Endothelial cell of umbilical vein (primary cell): ENCODE measurements around the gene SMIM8. TPM values are rescaled to one million over a fixed set of nuclear protein-coding genes. Genes with fewer than 3 reads are reported as not detected.

Experiments used
- BruUV-seq: library from RNA; stranded (reverse); fragments of 400-500 nt; replicated peaks from 2 replicates; lab custom pipeline; 2021; lab: Mats Ljungman, UMichigan
- CTCF ChIA-PET: fragments of 300-600, 350-600 bp; sonication (Branson Sonifier 250); formaldehyde crosslinking; loops from one replicate; lab custom pipeline; 2021; ENCODE audit warnings: antibody characterized with exemption, inconsistent platforms; lab: Charles Lee
- POLR2A ChIA-PET: fragments of 300-600, 350-600 bp; sonication (Branson Sonifier 250); formaldehyde crosslinking; loops from one replicate; lab custom pipeline; 2021; ENCODE audit warnings: antibody characterized with exemption, inconsistent platforms; lab: Charles Lee
- DNase-seq: peaks from one replicate; pipeline ENCODE4 v3.0.0-alpha.2; 2011; ENCODE audit warnings: low read depth, low spot score
- FAIRE-seq: peaks from 2 replicates; lab custom pipeline; 2011; peaks lifted over from hg19 to GRCh38; lab: Jason Lieb, UNC
- H2AFZ ChIP-seq: 2 replicates; pipeline ENCODE4 v1.6.0; 2012; ENCODE audit warnings: low read depth, low read length, control low read depth, inconsistent platforms
- H3K27ac ChIP-seq: 2 replicates; pipeline ENCODE4 v1.5.1; 2011; ENCODE audit warnings: low read depth, mild to moderate bottlenecking, control low read depth, low read length, moderate library complexity; ENCODE audit not compliant: insufficient read depth
- H3K27me3 ChIP-seq, 2 experiments: 2 replicates each; pipeline versions ENCODE4 v1.6.0 to v1.6.1; 2011; ENCODE audit warnings: low read length in 2 of 2, mixed read lengths in 1 of 2; ENCODE audit not compliant: control insufficient read depth in 2 of 2, insufficient read depth in 2 of 2
- H3K36me3 ChIP-seq, 2 experiments: 2 replicates in 1 of 2; 3 replicates in 1 of 2; pipeline ENCODE4 v1.5.1; 2011; ENCODE audit warnings: low read length in 2 of 2, mild to moderate bottlenecking in 1 of 2, moderate library complexity in 1 of 2; ENCODE audit not compliant: control insufficient read depth in 2 of 2, insufficient read depth in 2 of 2; ENCODE audit errors: extremely low read depth in 1 of 2
- H3K4me1 ChIP-seq: 3 replicates; pipeline ENCODE4 v1.5.1; 2011; ENCODE audit warnings: mild to moderate bottlenecking, low read length; ENCODE audit not compliant: control insufficient read depth, insufficient read depth; ENCODE audit errors: extremely low read depth
- H3K4me2 ChIP-seq: 2 replicates; pipeline ENCODE4 v1.6.1; 2011; ENCODE audit warnings: low read length, control low read depth, mixed read lengths; ENCODE audit not compliant: insufficient read depth
- H3K4me3 ChIP-seq, 3 experiments: fragments of 200-600 bp in 1 of 3; sonication (generic), shearing (Covaris generic) in 1 of 3; replicated peaks in 1 of 3; 2 replicates each; pipeline ENCODE4 v1.5.1; 2011 to 2016; ENCODE audit warnings: control low read depth in 3 of 3, low read length in 3 of 3, mild to moderate bottlenecking in 2 of 3, inconsistent platforms in 1 of 3, low read depth in 1 of 3, moderate library complexity in 1 of 3; ENCODE audit not compliant: insufficient read depth in 1 of 3
- H3K79me2 ChIP-seq: 2 replicates; pipeline ENCODE4 v1.6.0; 2012; ENCODE audit warnings: low read length, inconsistent platforms; ENCODE audit not compliant: control insufficient read depth, insufficient read depth
- H3K9ac ChIP-seq: replicated peaks from 2 replicates; pipeline ENCODE3; 2011; ENCODE audit warnings: low read length, control low read depth; ENCODE audit not compliant: insufficient read depth; ENCODE audit errors: extremely low read depth
- H3K9me1 ChIP-seq: replicated peaks from 3 replicates; pipeline ENCODE4 v1.6.0; 2011; ENCODE audit warnings: mild to moderate bottlenecking, low read length; ENCODE audit not compliant: control insufficient read depth, insufficient read depth; ENCODE audit errors: extremely low read depth
- H3K9me3 ChIP-seq: replicated peaks from 2 replicates; pipeline ENCODE4 v1.5.1; 2012; ENCODE audit warnings: low read length, inconsistent platforms; ENCODE audit not compliant: control insufficient read depth, insufficient read depth
- H4K20me1 ChIP-seq: replicated peaks from 2 replicates; pipeline ENCODE3; 2011; ENCODE audit warnings: mild to moderate bottlenecking, low read length; ENCODE audit not compliant: control insufficient read depth, insufficient read depth; ENCODE audit errors: extremely low read depth
- EZH2 ChIP-seq: IDR thresholded peaks from 2 replicates; pipeline ENCODE4 v1.6.1; 2012; ENCODE audit warnings: borderline replicate concordance, low read depth, mild to moderate bottlenecking, moderate library complexity, low read length, inconsistent platforms; ENCODE audit not compliant: severe bottlenecking
- FOS ChIP-seq: IDR thresholded peaks from 2 replicates; pipeline ENCODE4 v1.6.1; 2011; ENCODE audit warnings: mild to moderate bottlenecking, low read length, moderate library complexity, borderline replicate concordance; ENCODE audit not compliant: insufficient read depth
- GATA2 ChIP-seq: IDR thresholded peaks from 2 replicates; pipeline ENCODE4 v1.7.0; 2011; ENCODE audit warnings: low read depth, mild to moderate bottlenecking, moderate library complexity, mixed read lengths, low read length; ENCODE audit not compliant: insufficient read length, insufficient read depth
- JUN ChIP-seq: IDR thresholded peaks from 2 replicates; pipeline ENCODE4 v1.6.1; 2011; ENCODE audit warnings: borderline replicate concordance, low read depth; ENCODE audit not compliant: insufficient read length, insufficient read depth
- MYC ChIP-seq: IDR thresholded peaks from one replicate; pipeline ENCODE4 v1.6.1; 2011; ENCODE audit warnings: mild to moderate bottlenecking, low read depth, low read length
- POLR2A ChIP-seq: IDR thresholded peaks from 2 replicates; pipeline ENCODE4 v1.6.1; 2012; ENCODE audit warnings: low read depth, mild to moderate bottlenecking, control low read depth, low read length
- POLR2AphosphoS5 ChIP-seq: IDR thresholded peaks from 2 replicates; pipeline ENCODE4 v1.6.1; 2012; ENCODE audit warnings: low read depth, mild to moderate bottlenecking, control low read depth, low read length, moderate library complexity; ENCODE audit not compliant: insufficient read depth
- dilution Hi-C: fragments of 300-500 bp; cut with MboI; formaldehyde crosslinking; loops from one replicate; pipeline ENCODE4 v1.15.0; 2019; ENCODE audit warnings: low sequenced_read_pairs; ENCODE audit not compliant: extremely low pct_ligation_motif_present
- intact Hi-C: fragments of 100-400 bp; cut with micrococcal nuclease; formaldehyde crosslinking; loops from one replicate; pipeline ENCODE4 v1.10.0; 2022
- polyA plus RNA-seq, 4 experiments: library from polyadenylated mRNA; depleted of rRNA in 3 of 4; stranded (reverse) in 3 of 4; unstranded in 1 of 4; fragments of >200 nt; gene quantifications; 2 replicates each; pipeline versions ENCODE4 v1.2.1 to v1.2.3, GENCODE V29; 2011 to 2012; ENCODE audit warnings: missing spikeins in 1 of 4
- total RNA-seq: library from RNA; stranded (reverse); gene quantifications from 2 replicates; pipeline ENCODE4 v1.2.3, GENCODE V29; 2021
- TF ChIP-seq, protein P1 (sequence below), 2 donors: IDR thresholded peaks; 1 replicate in 1 of 2; 2 replicates in 1 of 2; pipeline ENCODE4 v1.5.1; 2011; ENCODE audit warnings: low read length in 2 of 2, mild to moderate bottlenecking in 2 of 2, moderate library complexity in 2 of 2, control low read depth in 1 of 2, inconsistent platforms in 1 of 2, low read depth in 1 of 2; ENCODE audit not compliant: insufficient read depth in 1 of 2; ENCODE audit errors: extremely low read depth in 1 of 2
- TF ChIP-seq, protein P2 (sequence below): IDR thresholded peaks from 2 replicates; pipeline ENCODE4 v1.6.1; 2011; ENCODE audit not compliant: insufficient read depth, insufficient read length

Gene SMIM8
- total and polyA plus RNA-seq, 2 donors (not counting 3 experiments of a cell fraction or from before 2014, with no cell fraction given) = 2.0 to 8.4 TPM

DNA sequence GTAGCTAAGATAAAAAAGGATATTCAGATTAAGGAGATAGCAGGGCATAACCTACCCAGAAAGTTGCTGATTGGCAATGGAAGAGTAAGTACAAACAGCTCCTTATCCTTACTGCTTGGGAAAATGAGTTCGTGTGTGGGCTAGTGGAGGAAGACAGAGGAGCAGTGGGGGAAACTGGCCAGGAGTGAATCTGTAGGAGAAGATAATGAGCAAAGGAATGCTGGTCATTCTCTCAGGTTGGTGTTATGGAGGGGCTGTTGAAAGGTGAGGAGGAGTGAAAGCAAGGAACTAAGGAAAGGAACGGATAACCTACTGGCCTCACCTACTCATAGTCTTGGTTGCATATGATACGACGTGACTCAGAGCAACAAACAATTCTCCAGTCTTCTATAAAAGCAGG is 14.0 kb downstream of the SMIM8 start:
- H4K20me1 ChIP-seq = no peaks in the 10 kb centered on the region
- TF ChIP-seq POLR2AphosphoS5 (no peak), EZH2 (no peak), JUN (no peak), FOS (no peak), POLR2A (no peak), GATA2 (no peak), MYC (no peak)
- TF ChIP-seq, protein P1, sequence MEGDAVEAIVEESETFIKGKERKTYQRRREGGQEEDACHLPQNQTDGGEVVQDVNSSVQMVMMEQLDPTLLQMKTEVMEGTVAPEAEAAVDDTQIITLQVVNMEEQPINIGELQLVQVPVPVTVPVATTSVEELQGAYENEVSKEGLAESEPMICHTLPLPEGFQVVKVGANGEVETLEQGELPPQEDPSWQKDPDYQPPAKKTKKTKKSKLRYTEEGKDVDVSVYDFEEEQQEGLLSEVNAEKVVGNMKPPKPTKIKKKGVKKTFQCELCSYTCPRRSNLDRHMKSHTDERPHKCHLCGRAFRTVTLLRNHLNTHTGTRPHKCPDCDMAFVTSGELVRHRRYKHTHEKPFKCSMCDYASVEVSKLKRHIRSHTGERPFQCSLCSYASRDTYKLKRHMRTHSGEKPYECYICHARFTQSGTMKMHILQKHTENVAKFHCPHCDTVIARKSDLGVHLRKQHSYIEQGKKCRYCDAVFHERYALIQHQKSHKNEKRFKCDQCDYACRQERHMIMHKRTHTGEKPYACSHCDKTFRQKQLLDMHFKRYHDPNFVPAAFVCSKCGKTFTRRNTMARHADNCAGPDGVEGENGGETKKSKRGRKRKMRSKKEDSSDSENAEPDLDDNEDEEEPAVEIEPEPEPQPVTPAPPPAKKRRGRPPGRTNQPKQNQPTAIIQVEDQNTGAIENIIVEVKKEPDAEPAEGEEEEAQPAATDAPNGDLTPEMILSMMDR (IDR thresholded peaks at IDR 0.05; ENCODE audit: extremely low read depth in 1 of 2, insufficient read depth in 1 of 2, low read depth in 1 of 2, low read length in 2 of 2) = no peak
- TF ChIP-seq, protein P2, sequence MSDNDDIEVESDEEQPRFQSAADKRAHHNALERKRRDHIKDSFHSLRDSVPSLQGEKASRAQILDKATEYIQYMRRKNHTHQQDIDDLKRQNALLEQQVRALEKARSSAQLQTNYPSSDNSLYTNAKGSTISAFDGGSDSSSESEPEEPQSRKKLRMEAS = no peak
- BruUV-seq = no TSS peak
- H3K4me1 ChIP-seq = no peaks in the 10 kb centered on the region
- no peak overlapping the region for H3K27ac ChIP-seq
- no peaks in the 10 kb centered on the region for H3K79me2 ChIP-seq
- FAIRE-seq (no peak), DNase-seq (no peak)
- H3K27me3 ChIP-seq = no peaks in the 10 kb centered on the region
- H3K4me3 ChIP-seq = no peak overlapping the region
- ChIA-PET CTCF (interaction anchor here (0.8 to 1.1 kb wide), 3 partner anchors 21 to 257 kb away, joined by 3 to 4 read pairs (median 3); no protein-coding TSS in a partner anchor), POLR2A (interaction anchor here (0.7 kb wide), 1 partner anchor 103 kb away, joined by 3 read pairs; no protein-coding TSS in a partner anchor)
- dilution Hi-C loops (no loop called here), intact Hi-C loops (no loop called here)
- no peak overlapping the region for H2AFZ ChIP-seq
- H3K9me1 ChIP-seq = no peaks in the 10 kb centered on the region
- no peak overlapping the region for H3K4me2 ChIP-seq
- H3K9me3 ChIP-seq = no peaks in the 10 kb centered on the region
- H3K9ac ChIP-seq = no peak overlapping the region
- no peaks in the 10 kb centered on the region for H3K36me3 ChIP-seq
